Keratinocyte (primary cell): Measurements from ENCODE around the gene TAOK2. TPM values are rescaled to one million over a fixed set of nuclear protein-coding genes. Genes with fewer than 3 reads are reported as not detected.

Experiments
- polyA plus RNA-seq, 5 experiments: library from polyadenylated mRNA; depleted of rRNA in 3 of 5; stranded (reverse) in 3 of 5; stranded (forward) in 1 of 5; unstranded in 1 of 5; fragments of >200 nt; gene quantifications; 1 replicate in 1 of 5; 2 replicates in 3 of 5; 3 replicates in 1 of 5; pipeline versions ENCODE4 v1.2.1 to v1.2.3, GENCODE V29; 2011 to 2012; ENCODE audit warnings: missing spikeins in 2 of 5, low read depth in 1 of 5, low replicate concordance in 1 of 5

The TAOK2 gene
- polyA plus RNA-seq, 1 donor (not counting 4 experiments of a cell fraction or from before 2014, with no cell fraction given): 13.8 TPM

Other genes starting within 250 kb of the TAOK2 start
- not detected in 3 replicates for gene C16orf54, start 227.9 kb upstream of the TAOK2 start, polyA plus RNA-seq
- gene ZG16, start 195.6 kb upstream of the TAOK2 start, polyA plus RNA-seq: 0.01 TPM in 1 of 3 replicates, not detected in the others
- 36.3 to 48.3 TPM (median 43.7 TPM) in 3 replicates for gene KIF22, start 183.1 kb upstream of the TAOK2 start, polyA plus RNA-seq
- gene MAZ, start 167.3 kb upstream of the TAOK2 start, polyA plus RNA-seq: 48.5 to 82.3 TPM (median 59.0 TPM) in 3 replicates
- gene PRRT2, start 161.7 kb upstream of the TAOK2 start, polyA plus RNA-seq: not detected in 3 replicates
- 6.4 to 17.1 TPM (median 13.6 TPM) in 3 replicates for gene PAGR1, start 157.7 kb upstream of the TAOK2 start, polyA plus RNA-seq
- gene MVP, start 153.4 kb upstream of the TAOK2 start, polyA plus RNA-seq: 130 to 213 TPM (median 148 TPM) in 3 replicates
- gene CDIPT, start 110.6 kb upstream of the TAOK2 start, polyA plus RNA-seq: 49.5 to 94.6 TPM (median 60.0 TPM) in 3 replicates
- 0.68 to 2.5 TPM (median 1.5 TPM) in 3 replicates for gene SEZ6L2, start 74.3 kb upstream of the TAOK2 start, polyA plus RNA-seq
- gene ASPHD1, start 73.4 kb upstream of the TAOK2 start, polyA plus RNA-seq: 0.71 to 1.8 TPM (median 0.88 TPM) in 3 replicates
- gene KCTD13, start 47.6 kb upstream of the TAOK2 start, polyA plus RNA-seq: 8.2 to 12.1 TPM (median 9.2 TPM) in 3 replicates
- 48.5 to 77.2 TPM (median 64.8 TPM) in 3 replicates for gene TMEM219, start 11.8 kb upstream of the TAOK2 start, polyA plus RNA-seq
- gene HIRIP3, start 21.7 kb downstream of the TAOK2 start, polyA plus RNA-seq: 4.1 to 4.8 TPM (median 4.6 TPM) in 3 replicates
- gene INO80E, start 22.4 kb downstream of the TAOK2 start, polyA plus RNA-seq: 20.1 to 28.3 TPM (median 26.7 TPM) in 3 replicates
- 0.10 to 0.41 TPM (median 0.26 TPM) in 3 replicates for gene DOC2A, start 37.2 kb downstream of the TAOK2 start, polyA plus RNA-seq
- gene C16orf92, start 49.3 kb downstream of the TAOK2 start, polyA plus RNA-seq: not detected in 3 replicates
- gene TLCD3B, start 57.4 kb downstream of the TAOK2 start, polyA plus RNA-seq: 0.08 TPM in 1 of 3 replicates, not detected in the others
- gene ALDOA, start 91.9 kb downstream of the TAOK2 start, polyA plus RNA-seq: 740 to 1,250 TPM (median 800 TPM) in 3 replicates
- 124 to 188 TPM (median 167 TPM) in 3 replicates for gene PPP4C, start 102.1 kb downstream of the TAOK2 start, polyA plus RNA-seq
- 0.06 to 0.18 TPM (median 0.18 TPM) in 3 replicates for gene TBX6, start 118.1 kb downstream of the TAOK2 start, polyA plus RNA-seq
- gene YPEL3, start 122.3 kb downstream of the TAOK2 start, polyA plus RNA-seq: 13.5 to 16.3 TPM (median 15.7 TPM) in 3 replicates
- gene GDPD3, start 139.7 kb downstream of the TAOK2 start, polyA plus RNA-seq: 0.68 to 1.8 TPM (median 1.1 TPM) in 3 replicates
- 42.0 to 64.9 TPM (median 60.8 TPM) in 3 replicates for gene MAPK3, start 149.4 kb downstream of the TAOK2 start, polyA plus RNA-seq
- 2.8 to 5.5 TPM (median 3.0 TPM) in 3 replicates for gene CORO1A, start 209.7 kb downstream of the TAOK2 start, polyA plus RNA-seq
- gene BOLA2B, start 219.8 kb downstream of the TAOK2 start, polyA plus RNA-seq: 41.0 to 170 TPM (median 70.4 TPM) in 3 replicates
- 2.3 to 9.0 TPM (median 5.4 TPM) in 3 replicates for gene SLX1A, start 220.0 kb downstream of the TAOK2 start, polyA plus RNA-seq
- 4.7 to 10.1 TPM (median 8.0 TPM) in 3 replicates for gene SULT1A3, start 225.4 kb downstream of the TAOK2 start, polyA plus RNA-seq